Effector CD8-positive, alpha-beta T cell (primary cell): ENCODE measurements around the gene FKBP1A.
A peak's percentile ranks its signal among the peaks of the same experiment; 100 is the strongest.

Experiments
- DNase-seq: peaks from one replicate; lab custom pipeline; 2025; lab: John Stamatoyannopoulos, UW
- total RNA-seq, 4 experiments: gene quantifications; one replicate each; lab custom pipeline; 2026; lab: John Stamatoyannopoulos, UW

FKBP1A gene
- total RNA-seq = 28.8 to 45.0 (median 37.4) reads per million in 4 experiments

GRCh38 chr20:1392693-1393506 lies at the start of gene FKBP1A:
Gene FKBP1A (minus strand): TSS chr20:1393054. CDS start chr20:1392998, 56 bp downstream.
- DNase-seq = peak; percentile 84

DNA sequence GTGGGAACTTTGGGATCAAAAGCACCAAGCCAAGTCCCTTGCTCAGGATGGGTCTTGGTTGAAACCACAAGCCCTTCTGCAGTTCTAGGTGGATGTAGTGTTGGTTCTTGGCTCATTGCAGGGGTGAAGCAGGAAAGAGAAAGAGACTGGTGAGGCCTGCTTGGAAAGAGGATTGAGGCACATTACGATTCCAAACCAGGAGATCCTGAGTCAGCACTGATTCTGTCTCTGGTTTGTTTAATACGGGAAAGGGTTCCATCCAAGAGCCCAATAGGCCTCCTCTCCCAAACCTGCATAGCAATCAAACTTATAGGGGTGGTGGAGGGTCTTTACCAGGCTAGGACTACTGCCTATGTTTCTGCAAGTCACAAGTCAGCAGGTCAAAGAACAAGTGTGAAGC lies 49.5 kb upstream of the FKBP1A start:
- no peak for DNase-seq

- DNase-seq = no peak
Observed at GRCh38 chr20:1441133-1441532, 48.3 kb upstream of the FKBP1A start.

DNA sequence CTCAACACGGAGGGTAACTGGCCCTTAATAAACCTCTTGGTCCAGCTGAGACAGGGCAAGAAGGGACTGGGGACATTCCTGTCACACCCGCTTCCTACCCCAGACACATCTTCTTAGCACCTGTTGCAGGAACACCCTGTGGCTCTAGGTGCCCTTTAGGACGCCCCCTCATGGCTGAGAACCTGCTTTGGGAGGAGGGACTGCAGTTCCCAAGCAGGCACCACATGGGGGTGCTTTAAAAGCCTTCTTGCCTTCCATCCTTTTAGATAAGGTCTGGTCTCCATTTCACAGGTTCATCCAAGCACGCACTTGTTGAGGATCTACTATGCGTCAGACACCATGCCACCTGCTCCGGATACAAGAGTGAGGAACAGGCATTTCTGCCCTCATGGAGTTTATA lies 47.2 kb upstream of the FKBP1A start:
- DNase-seq = no peak

DNA sequence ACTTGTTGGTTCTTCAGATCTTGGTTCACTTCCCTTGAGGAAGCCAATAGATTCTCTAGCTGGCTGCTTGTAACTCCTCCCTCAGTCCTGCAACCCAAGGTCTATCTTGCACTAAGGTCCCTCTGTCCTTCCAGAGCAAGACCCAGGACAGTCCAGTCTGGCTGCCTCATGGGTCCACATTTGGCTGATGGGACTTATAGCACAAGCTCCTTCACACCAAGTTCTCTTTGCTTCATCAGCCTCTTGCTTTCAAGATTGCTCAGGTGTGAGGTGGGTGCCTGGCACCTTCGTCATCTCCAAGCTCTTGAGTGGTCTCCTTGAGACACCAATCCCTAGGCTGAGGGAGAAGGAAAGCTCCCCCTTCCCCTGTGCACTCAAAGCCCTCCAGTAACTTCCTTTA lies 45.5 kb upstream of the FKBP1A start:
- no peak for DNase-seq

- DNase-seq = peak; percentile 65
Observed at GRCh38 chr20:1437235-1437904, 44.5 kb upstream of the FKBP1A start.

DNA sequence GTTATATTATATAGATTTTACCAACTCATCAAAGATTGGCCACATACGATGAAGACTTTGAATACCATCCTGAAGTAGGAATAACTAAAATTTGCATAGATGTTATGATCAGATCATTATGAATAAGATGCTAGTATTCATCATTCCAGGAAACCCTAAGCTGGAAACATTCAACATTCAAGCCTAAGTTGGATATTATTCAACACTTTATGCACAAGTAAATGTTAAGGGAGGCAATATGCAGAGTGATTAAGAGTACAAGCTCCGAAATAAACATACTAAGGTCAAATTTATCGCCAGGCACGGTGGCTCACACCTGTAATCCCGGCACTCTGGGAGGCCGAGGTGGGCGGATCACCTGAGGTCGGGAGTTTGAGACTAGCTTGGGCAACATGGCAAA lies 43.4 kb upstream of the FKBP1A start:
- no peak for DNase-seq

DNA sequence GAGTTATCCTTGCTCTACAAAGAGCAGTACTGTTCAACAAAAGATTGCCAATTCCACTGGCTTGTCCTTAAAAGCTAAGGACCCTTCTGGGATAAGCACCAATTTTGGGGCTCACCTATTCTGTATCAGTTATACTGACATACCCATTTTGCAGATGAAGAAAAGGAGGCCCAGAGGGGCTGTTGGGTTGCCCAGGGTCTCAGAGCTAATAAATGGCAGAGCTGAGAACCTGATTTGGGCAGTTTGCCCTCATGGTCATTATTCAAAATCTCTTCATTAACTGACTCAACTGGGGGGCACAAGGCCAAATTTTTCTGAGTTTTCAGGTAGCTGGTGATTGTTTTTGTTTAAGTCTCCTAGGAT lies 42.5 kb upstream of the FKBP1A start:
- DNase-seq = no peak

GRCh38 chr20:1434571-1435336 lies 41.9 kb upstream of the FKBP1A start:
- peak; percentile 25 for DNase-seq

DNA sequence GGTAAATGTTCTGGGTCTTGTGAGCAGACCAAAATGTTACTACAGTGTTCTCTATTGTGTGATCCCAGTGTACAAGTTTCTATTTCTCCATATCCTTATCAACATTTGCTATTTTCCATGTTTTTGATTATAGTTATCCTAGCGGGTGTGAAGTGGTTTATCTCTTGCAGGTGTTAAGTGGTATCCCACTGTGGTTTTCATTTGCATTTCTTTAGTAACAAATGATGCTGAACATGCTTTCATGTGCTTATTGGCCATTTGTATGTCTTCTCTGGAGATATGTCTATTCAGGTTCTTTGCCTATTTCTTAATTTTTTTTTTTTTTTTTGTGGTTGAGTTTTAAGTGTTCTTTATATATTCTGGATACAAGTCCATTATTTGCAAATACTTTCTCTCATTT lies 38.3 kb upstream of the FKBP1A start:
- DNase-seq = no peak

DNA sequence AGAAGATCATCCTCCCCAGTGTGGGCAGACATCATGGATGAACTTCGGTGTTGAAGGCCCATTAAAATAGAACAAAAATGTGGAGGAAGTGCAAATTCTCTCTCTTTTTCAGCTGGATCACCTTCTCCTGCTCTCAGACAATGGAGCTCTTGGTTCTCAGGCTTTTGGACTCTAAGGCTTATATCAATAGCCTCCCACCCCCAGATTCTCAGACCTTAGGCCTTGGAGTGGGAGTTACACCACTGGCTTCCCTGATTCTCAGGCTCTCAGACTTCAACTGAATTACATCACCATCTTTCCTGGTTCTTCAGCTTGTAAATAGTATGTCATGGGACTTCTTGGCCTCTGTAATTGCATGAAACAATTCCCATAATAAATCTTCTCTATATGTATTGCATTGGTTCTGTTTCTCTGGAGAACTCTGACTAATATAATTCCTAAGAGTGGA lies 37.2 kb upstream of the FKBP1A start:
- no peak for DNase-seq

DNA sequence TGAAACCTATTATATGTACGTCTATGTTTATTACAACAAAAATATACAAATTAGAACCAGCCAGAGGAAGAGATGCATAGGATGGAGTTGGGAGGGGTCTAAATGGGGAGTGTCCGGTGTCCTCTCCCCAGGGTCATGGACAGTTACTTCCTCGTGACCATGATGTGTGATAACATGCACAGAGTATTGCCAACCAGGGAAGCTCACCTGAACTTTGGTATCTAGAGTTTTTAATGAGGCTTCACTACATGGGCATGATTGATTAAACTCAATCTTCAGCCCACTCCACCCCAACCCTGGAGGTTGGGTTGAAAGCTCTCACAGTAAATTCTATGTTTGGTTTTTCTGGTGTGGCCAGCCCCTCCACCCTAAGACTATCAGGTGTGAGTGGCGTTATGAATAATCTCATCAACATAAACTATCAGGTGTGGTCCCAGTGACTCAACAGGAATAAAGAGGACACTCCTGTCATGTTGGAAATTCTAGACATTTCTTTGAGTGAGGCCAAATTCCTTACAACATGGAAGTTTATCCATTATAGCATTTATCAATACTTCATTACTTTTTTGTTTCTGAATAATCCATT lies 36.4 kb upstream of the FKBP1A start:
- no peak for DNase-seq

- no peak for DNase-seq
Observed at GRCh38 chr20:1427457-1428054, 34.7 kb upstream of the FKBP1A start.

- DNase-seq = no peak
Observed at GRCh38 chr20:1426231-1426849, 33.5 kb upstream of the FKBP1A start.

DNA sequence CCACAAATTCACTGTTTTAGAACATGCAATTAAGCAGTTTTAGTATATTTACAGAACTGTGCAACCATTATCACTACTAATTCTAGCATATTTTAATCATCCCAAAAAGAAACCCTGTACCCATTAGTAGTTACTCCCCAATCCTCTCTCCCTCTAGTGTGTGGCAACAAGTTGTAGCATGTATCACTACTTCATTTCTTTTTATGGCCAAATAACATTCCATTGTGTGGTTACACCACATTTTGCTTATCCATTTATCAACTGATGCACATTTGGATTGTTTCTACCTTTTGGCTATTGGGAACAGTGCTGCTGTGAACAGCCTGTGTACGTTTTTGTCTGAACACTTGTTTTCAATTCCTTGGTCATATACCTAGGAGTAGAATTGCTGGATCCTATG lies 31.5 kb upstream of the FKBP1A start:
- DNase-seq = no peak

GRCh38 chr20:1423625-1424106 lies 30.8 kb upstream of the FKBP1A start:
- no peak for DNase-seq

GRCh38 chr20:1423206-1423605 lies 30.4 kb upstream of the FKBP1A start:
- DNase-seq = no peak

- no peak for DNase-seq
Observed at GRCh38 chr20:1422753-1423152, 29.9 kb upstream of the FKBP1A start.

GRCh38 chr20:1420066-1420465 lies 27.2 kb upstream of the FKBP1A start:
- no peak for DNase-seq

- DNase-seq = no peak
Observed at GRCh38 chr20:1418350-1418749, 25.5 kb upstream of the FKBP1A start.

DNA sequence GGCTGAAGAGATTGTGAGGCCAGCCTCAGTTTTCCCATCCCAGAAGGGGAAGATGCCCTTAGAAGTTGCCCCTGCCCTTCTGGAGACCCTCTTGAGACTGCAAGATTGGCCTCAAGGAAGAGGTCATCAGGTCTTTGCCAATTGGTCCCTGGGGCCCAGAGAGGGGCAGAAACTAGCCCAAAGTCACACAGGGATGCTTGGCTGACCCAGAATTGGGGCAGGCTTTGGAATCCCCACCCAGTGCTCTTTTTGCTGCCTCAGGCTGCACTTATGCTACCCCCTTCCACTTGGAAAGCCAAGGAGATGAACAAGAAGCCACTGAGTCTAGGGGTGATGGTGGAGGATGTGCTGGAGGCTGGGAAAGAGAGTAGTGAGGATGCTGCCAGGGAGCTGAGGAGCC lies 24.9 kb upstream of the FKBP1A start:
- DNase-seq = no peak
